ENCODE data around the gene SYNJ2.
"Not testable (repeated sequence)": the region's sequence is repeated elsewhere in the genome, so short reads cannot be mapped to it uniquely, and the experiment has no call there.

SYNJ2 gene, protein sequence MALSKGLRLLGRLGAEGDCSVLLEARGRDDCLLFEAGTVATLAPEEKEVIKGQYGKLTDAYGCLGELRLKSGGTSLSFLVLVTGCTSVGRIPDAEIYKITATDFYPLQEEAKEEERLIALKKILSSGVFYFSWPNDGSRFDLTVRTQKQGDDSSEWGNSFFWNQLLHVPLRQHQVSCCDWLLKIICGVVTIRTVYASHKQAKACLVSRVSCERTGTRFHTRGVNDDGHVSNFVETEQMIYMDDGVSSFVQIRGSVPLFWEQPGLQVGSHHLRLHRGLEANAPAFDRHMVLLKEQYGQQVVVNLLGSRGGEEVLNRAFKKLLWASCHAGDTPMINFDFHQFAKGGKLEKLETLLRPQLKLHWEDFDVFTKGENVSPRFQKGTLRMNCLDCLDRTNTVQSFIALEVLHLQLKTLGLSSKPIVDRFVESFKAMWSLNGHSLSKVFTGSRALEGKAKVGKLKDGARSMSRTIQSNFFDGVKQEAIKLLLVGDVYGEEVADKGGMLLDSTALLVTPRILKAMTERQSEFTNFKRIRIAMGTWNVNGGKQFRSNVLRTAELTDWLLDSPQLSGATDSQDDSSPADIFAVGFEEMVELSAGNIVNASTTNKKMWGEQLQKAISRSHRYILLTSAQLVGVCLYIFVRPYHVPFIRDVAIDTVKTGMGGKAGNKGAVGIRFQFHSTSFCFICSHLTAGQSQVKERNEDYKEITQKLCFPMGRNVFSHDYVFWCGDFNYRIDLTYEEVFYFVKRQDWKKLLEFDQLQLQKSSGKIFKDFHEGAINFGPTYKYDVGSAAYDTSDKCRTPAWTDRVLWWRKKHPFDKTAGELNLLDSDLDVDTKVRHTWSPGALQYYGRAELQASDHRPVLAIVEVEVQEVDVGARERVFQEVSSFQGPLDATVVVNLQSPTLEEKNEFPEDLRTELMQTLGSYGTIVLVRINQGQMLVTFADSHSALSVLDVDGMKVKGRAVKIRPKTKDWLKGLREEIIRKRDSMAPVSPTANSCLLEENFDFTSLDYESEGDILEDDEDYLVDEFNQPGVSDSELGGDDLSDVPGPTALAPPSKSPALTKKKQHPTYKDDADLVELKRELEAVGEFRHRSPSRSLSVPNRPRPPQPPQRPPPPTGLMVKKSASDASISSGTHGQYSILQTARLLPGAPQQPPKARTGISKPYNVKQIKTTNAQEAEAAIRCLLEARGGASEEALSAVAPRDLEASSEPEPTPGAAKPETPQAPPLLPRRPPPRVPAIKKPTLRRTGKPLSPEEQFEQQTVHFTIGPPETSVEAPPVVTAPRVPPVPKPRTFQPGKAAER (N-terminal part only)

DNA sequence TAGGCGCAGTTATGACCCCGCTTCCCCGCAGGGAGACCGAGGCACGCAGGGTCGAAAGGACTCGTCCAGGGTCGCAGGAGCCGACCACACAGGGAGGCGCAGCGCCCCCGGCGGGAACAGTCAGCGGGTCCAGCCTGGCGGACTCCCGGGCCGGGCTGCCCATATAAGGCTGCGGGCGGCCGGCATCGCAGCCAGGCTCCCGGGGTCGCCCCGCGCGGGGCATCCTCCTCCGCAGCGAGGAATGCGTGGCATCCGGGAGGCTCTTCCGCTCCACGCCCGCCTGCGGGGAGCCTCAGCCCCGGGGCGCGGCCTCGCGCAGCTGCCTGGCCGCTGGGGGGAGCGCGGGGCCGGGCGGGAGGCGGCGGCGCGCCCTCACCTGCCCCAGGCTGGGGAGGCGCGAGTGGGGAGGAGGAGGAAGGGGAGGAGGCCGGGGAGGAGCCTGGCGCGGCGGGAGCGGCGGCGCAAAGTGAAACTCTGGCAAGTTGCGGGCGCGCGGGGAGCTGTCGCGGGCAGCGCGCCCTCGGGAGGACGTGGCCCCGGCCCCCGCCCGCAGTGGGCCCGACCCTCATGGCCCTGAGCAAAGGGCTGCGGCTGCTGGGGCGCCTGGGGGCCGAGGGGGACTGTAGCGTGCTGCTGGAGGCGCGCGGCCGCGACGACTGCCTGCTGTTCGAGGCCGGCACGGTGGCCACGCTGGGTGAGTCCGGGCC, at the start of gene SYNJ2:
Gene SYNJ2, plus strand, starts transcription at position 469 of the 707 bp plus-strand sequence. Its CDS starts 99 bp downstream, at position 568.
- no peak for DNase-seq

DNA sequence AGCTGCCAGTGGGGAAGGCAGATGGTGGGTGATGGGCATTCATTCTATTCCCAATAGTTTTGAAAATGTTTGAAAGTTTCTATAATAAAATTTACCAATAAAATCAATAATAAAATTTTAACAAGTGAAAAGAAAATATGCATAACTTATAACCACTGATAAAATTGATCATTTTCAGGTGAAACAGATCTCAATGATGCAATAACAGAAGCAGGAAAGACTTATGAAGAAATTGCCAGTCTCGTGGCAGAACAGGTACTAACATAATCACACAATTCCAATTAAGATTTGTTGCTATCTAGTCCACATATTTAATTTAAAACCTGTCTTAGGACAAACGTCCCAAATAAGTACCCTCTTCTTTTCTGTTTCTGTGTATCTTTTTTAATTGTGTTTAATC, 45.9 kb upstream of the SYNJ2 start:
- DNase-seq, result no peak

DNA sequence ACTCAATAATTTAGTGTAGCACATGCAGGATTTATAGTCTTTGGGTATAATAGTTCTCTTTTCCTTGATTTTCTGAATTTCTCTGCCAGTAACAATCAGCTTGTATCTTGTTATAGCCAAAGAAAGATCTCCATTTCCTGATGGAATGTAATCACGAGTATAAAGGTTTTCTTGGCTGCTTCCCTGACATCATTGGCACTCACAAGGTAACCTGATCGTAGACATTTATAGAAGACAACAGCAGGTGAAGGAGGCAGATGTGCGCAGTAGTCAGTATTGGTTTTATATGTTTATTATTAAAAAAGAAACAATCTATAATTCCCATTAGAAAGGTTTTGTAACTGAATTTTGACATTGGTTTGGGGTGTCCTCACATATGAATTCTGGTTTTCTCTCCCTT, 44.3 kb upstream of the SYNJ2 start:
- no peak for DNase-seq

DNA sequence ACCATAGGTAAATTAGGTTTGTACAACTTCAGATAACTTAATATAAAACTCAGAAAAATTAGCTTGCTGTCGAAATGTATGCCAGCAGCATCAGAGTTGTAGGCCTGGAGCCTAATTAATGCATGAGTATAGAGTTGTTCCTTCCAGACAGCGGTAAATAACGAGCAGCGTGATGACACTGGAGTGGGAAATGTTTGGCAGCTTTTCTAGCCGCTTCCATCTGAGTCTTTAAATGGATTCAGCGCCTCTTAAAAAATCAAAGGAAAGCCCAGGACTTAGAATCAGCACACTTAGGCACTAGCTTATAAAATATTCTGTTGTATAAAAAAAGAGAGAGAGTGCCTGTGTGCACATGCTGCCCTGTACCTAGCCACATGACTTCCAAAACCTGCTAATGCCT, 43.7 kb upstream of the SYNJ2 start:
- no peak for DNase-seq

DNA sequence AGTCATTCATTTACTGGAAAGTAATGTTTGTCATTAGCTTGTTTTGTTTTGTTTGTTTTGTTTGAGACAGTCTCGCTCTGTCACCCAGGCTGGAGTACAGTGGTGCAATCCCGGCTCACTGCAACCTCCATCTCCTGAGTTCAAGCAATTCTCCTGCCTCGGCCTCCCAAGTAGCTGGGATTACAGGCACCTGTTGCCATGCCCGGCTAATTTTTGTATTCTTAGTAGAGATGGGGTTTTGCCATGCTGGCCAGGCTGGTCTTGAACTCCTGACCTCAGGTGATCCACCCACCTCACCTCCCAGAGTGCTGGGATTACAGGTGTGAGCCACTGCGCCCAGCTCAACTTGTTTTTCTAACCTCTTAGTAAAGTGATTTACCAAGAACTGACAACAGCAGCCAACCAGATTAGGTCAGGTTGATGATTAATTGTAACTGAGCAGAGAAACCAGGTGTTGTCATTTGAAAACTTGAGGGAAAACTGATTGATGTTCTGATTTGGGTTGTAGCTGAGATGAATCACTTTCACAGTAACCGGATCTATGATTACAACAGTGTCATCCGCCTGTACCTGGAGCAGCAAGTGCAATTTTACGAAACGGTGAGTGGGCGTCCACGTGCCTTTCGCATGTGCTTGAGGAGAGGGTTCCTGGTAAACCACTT, 41.2 kb upstream of the SYNJ2 start:
- not testable (repeated sequence) for DNase-seq

DNA sequence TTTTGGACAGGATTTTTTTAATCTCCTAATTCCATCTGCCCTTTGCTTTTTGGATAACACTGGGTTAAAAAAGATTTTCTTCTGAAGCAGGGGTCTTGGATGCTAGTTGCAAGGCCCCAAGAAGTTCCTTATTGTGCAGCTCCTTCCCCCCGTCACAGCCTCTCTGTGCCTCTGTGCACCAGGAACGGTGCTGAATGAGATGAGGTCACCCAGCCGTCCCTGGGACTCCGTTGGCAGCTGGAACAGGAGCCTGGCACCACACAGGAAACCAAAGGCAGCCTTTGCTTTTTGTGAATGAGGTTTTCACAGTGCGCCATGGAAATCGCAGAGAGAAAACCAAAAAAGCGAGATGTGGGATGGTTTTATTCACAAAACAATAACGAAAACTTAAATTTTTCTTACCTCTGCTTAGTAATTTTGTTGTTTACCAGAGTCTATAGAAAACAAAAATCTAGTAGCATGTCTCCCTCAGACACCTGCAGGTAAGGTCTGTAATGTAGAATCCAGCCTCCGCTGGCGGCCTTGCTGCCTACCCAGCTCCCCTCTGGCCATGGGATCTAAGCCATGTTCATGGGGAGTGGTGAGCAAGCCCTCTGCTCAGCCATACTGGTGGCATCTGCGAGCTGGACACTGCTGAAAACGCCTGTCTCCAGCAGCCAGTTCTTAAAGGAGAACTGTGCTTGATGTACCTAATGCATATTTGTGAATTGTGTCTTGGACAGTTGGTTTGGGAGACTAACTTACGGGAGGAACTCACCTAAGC, 40.4 kb upstream of the SYNJ2 start:
- no peak for DNase-seq

DNA sequence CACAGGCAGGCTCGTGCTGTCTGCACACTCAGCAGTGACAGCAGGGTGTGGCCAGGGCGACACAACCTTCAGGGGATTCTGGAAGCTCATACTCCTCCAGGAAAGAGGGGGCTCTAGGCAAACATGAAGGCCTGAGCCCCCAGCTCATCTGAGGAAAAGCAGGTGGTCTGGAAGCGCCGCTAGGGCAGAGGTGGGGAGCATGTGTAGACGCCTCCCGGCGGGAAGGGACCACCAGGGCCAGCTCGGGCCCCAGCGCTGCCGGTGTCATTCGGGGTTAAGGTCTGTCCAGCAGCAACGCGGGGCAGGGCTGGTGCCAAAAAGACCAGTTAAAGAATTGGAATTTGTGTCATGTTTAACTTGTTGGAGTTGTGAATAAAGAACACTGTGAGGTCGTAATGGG, 39.3 kb upstream of the SYNJ2 start:
- DNase-seq, result no peak

DNA sequence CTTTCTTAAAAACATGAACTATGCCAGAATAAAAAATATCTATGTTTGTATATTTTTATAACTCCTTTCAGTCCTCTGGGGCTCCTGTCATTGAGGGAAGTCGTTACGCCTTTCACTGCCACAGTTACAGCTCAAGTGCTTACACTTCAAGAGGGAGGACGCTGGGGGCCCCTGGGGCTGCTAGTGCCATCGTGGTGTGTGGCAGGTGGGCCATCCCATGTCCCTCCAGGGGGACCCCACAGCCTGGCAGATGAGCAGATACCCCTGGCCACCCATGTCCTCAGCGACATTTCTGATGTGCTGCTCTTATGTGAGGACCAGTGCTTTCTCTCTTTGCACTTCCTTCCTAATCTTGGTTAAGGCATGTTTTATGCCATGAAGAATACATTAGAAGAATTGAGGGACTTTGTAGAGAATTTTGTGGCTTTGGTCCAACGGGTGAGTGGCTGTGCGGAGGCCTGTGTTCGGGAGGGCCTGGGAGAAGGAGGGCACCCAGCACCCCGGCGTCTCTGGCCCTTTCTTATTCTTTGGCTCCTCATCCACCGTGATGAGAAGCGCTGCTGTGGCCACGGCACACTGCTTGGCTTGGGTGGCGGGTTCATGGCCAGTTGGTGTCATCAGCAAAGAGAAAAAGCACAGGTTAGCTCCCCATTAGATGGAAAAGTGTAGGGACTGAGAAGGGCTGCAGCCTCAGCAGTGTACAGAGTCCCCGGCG, 38.3 kb upstream of the SYNJ2 start:
- DNase-seq, result no peak

DNA sequence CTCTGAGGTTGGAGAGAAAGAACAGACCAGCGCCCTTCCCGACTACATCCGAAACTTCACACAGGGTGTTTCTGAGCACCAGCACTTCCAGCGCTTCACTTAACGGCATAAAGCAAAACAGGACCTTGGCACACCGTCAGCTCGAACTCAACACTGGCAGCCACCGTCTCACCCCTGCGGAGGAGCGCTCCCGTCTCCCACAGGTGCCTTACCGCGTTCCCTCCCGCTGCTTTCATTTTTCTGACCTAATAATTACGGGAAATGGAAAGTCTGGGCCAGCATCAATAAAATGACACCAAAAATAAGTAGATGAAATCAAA, 37.7 kb upstream of the SYNJ2 start:
- DNase-seq, result no peak

DNA sequence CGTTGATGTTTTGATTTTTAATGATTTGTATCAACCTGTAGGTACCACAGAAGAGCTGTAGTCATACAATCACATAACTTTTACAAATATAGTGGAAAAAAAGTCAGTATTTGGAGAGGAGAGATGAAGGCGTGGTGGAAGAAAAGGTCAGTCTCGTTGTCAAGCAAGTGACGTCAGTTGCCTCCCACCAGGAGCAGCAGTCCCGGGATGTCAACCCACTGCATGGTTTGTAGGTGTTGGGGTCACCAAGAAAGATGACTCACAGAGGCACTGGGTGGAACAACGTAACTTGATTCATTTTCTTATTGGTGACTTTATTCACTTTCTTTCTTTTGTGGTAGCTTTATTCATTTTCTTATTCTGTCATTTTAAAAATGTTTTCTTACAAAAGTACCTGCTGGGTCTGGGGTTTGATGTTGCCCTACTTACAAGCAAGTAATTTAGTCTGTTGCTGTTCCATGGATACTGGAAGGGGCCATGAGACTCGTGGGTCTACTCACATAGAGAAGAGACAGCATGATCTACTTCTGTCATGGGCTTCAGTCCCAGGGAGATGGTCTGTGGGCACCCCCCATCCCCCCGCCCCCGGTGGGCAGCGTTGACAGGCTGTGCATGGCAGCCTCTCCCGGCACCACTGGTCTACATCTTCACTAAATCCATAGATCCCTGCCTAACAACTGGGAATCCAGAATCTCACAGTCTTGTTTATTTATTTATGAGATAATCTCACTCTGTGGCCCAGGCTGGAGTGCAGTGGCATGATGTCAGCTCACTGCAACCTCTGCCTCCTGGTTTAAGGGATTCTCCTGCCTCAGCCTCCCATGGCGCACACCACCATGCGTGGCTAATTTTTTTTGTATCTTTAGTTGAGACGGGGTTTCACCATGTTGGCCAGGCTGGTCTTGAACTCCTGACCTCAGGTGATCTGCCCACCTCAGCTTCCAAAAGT, 36.4 kb upstream of the SYNJ2 start:
- DNase-seq, result no peak

DNA sequence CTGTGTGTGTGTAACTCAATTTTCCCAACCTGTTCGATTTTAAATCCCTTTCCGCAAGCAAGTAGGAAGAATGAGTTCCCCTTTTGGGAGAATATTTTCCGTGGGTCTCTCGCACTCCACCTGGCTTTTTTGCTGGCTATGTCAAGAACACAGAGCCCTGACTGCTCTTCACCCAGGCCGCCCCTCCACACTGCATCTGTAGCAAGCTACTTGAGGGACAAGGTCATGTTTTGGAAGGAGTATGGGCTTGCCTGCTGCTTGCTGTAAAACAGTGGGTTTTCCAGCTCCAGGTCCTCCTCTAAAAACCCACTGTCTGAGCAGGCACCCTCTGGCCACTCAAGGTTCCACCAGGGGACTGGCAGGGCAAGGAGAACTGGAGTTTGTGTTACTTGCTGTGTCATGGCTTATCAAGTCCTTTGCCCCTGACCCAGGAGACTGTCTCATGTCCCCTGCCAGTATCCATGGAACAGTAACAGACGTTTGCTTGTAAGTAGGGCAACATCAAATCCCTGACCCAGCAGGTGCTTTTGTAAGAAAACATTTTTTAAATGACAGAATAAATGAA, 35.5 kb upstream of the SYNJ2 start:
- DNase-seq, result no peak

DNA sequence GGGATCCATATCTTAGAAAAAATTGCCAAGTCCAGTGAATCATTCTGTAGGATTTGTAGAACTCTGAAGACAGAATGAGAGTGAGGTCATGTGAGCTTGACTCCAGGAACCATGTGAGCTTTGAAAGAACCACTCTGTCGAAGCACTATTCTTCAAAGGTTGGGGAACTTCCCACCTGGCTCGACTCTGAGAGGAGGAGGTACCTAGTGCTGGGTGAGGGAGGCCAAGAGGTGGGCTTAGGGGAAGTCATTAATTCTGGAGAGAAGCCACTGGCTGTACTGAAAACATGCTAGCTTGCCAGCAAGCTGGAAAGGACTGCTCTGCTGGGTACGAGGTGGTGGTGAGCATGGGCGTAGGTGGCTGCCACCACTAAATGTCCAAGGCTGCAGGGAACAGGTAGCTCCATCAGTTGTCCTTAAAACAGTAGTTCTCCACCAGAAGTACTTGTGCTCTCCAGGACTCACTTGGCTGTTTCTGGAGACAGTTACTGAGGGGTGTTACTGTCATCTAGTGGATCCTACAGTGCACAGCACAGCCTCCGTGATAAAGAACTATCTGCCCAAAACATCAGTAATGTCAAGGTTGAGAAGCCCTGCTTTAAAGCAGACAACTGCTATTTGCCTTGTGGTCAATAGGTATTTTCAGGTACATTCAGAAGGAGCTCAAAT, 34.7 kb upstream of the SYNJ2 start:
- no peak for DNase-seq

DNA sequence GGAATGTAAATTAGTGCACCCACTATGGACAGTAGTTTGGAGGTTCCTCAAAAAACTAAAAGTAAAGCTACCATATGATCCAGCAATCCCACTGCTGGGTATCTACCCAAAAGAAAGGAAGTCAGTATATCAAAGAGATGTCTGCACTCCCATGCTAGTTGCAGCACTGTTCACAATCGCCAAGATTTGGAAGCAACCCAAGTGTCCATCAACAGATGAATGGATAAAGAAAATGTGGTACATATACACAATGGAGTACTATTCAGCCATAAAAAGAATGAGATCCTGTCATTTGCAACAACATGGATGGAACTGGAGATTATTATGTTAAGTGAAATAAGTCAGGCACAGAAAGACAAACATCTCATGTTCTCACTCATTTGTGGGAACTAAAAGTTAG, 30.8 kb upstream of the SYNJ2 start:
- not testable (repeated sequence) for DNase-seq

DNA sequence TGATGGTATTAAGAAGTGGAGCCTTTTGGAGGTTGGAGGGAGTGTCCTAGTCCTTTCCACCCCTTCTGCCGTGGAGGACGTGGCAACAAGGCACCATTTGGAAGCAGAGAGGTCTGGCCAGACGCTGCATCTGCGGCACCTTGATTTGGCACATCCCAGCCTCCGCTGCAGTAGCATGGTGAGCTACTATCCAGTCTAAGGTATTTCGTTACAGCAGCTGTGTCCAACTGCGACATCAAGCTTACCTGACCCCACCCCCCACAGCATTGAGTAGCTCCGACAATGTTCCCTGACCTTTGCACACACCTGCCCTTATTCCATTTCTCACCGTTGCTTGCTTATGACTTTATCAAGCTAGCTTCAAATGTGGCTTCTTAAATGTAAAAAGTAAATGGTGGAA, 29.8 kb upstream of the SYNJ2 start:
- no peak for DNase-seq

DNA sequence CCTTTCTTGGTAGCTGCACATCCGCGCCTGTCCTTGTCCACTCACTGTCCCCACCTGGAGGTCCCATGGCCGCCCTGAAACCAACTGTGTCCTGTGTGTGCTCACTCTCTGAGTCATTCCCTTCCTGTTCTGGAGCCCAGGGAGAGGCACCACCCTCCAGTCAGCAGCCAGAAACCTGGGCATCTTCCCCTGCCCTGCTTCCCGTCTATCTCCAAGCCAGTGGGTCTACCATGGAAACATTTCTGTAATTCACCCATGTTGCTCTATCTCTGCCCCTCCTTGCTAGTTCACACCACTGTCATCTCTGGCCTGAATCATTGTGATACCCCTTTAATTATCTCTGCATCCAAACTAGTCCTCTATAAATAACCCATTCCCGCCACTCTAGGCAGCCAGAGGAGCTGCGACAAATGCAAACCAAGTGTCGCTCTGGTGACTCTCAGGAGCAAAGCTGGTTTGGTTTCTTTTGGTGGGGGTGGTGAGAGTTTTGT, 28.8 kb upstream of the SYNJ2 start:
- DNase-seq, result no peak

DNA sequence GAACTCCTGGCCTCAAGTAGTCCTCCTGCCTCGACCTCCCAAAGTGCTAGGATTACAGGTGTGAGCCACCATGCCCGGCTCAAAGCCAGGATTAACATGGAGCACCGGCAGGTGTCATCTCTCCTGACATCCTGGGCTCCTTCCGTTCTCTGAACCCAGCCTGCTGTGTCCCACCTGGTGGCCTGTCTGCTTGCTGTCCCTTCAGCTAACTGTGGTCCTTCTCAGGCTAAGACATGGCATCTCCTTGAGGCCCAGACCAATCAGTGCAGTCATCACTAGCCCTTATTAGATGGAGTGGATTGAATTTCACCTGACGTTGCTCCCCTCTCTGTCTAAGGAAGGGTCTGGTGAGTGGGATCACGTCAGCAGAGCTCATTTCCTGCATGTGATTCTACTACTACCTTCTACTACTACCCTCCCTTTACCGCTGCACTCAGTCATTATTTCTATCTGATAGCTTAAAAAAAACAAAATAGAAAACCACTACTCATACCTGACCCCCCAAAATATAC, 28.0 kb upstream of the SYNJ2 start:
- DNase-seq, result no peak

DNA sequence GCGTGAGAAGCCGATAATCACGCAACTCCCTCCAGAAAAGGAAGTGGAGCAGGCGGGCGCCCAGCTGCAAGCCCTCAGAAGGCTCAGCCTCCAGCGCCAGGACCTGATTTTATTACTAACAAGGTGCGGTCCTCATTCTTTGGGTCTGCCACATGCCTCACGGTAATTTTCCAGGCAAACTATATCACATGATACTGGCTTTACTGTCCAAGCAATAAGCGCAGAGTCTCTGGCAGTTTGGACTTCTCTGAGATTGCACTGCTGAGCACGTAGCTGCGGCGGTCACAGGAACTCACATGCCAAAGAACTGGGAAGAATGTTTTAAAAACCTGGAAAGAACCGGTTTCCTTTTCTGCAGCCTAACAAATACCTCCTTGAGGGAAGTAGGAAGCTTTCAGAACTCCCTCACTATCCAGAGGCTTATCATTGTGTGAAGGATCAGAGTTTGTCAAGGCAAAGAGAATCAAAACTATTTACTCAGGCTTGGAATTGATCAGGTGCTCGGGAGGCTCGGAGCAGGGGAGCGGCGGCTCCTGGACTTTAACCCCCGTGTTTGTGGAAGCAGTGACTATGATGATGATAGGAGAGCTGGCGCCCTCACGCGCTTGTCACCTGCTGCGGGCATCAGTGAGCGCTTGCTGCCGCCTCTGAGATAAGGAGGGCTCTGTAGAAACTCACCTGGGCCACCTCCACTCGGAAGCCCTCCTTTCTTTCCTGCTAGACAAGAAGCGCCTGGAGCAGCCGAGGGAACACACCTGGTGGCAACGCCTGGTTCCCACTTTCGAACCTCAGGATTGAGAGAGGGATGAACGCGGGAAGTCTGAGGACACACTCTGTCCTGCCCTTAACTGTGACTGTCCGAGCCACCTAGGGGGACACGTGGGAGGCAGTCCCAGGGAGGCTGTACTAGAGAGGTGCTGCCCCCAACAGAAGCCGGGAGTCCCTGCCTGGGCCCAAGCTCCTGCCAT, 27.2 kb upstream of the SYNJ2 start:
- DNase-seq, result no peak
